Adrenal gland (tissue), 12 donors: ENCODE measurements around the gene IRX6. TPM values are rescaled to one million over a fixed set of nuclear protein-coding genes. Genes with fewer than 3 reads are reported as not detected.

Source experiments
- DNase-seq, 7 donors: peaks; one replicate each; pipeline ENCODE4 v3.0.0-alpha.2; 2019 to 2020
- H3K27ac ChIP-seq, 5 donors: fragments of 200-600 bp; sonication (generic) in 4 of 5; 1 replicate in 3 of 5; 2 replicates in 2 of 5; pipeline versions ENCODE4 v1.5.1 to v1.8.0; 2016 to 2020; ENCODE audit warnings: mild to moderate bottlenecking in 1 of 5
- H3K27me3 ChIP-seq: fragments of 200-600 bp; 2 replicates; pipeline ENCODE4 v1.8.0; 2021
- H3K36me3 ChIP-seq, 2 donors: fragments of 200-600 bp; replicated peaks in 1 of 2; 1 replicate in 1 of 2; 2 replicates in 1 of 2; pipeline versions ENCODE4 v1.5.1 to v1.8.0; 2018 to 2022
- H3K4me1 ChIP-seq, 2 donors: fragments of 200-600 bp; replicated peaks in 1 of 2; 1 replicate in 1 of 2; 2 replicates in 1 of 2; pipeline versions ENCODE4 v1.5.1 to v1.8.0; 2018 to 2021
- H3K4me3 ChIP-seq, 4 donors: fragments of 200-600 bp; sonication (generic) in 3 of 4; one replicate each; pipeline ENCODE4 v1.5.1; 2016 to 2018
- H3K9me3 ChIP-seq, 3 donors: fragments of 200-600 bp; sonication (generic) in 1 of 3; replicated peaks in 1 of 3; 1 replicate in 2 of 3; 2 replicates in 1 of 3; pipeline versions ENCODE4 v1.5.1 to v1.8.0; 2016 to 2021
- POLR2A ChIP-seq, 2 donors: fragments of 450-650 bp; IDR thresholded peaks; one replicate each; pipeline ENCODE4 v1.6.1; 2017; ENCODE audit warnings: antibody characterized with exemption in 2 of 2, mild to moderate bottlenecking in 2 of 2, moderate library complexity in 1 of 2
- WGBS, 4 donors: extraction: QIAGEN DNeasy Blood & Tissue Kit in 2 of 4; methylation state at CpG; one replicate each; pipeline versions ENCODE4 v1.1.5 to v1.1.7; 2013 to 2017; 5-methylcytosine and 5-hydroxymethylcytosine counted together
- intact Hi-C, 2 donors: fragments of 100-400 bp; cut with DNase I; formaldehyde crosslinking; loops; one replicate each; pipeline versions ENCODE4 v1.14.1 to v1.15.0; 2022 to 2023
- polyA plus RNA-seq, 3 donors: library from polyadenylated mRNA; stranded (reverse); fragments of 200-250 nt in 2 of 3; fragments of 350-450 nt in 1 of 3; fragmentation: Illumina TruSeq in 1 of 3; extraction: RNeasy Lipid Tissue Mini Kit (QIAGEN cat#74804) in 1 of 3; gene quantifications; one replicate each; pipeline ENCODE4 v1.2.3, GENCODE V29; 2013 to 2014
- total RNA-seq, 9 donors: library from RNA; depleted of rRNA in 4 of 9; stranded (reverse); fragments of >200 nt in 4 of 9; fragments of 120-200 nt in 1 of 9; fragmentation: NEBNext Ultra II Directional in 1 of 9; extraction: Animal tissue kit (Norgen Biotek cat#: 25700) in 1 of 9; gene quantifications; one replicate each; pipeline versions ENCODE4 v1.1.0 to v1.2.4, GENCODE V29; 2013 to 2023
- TF ChIP-seq, protein P1 (sequence below), 6 experiments: fragments of 450-650 bp in 4 of 6; fragments of 200-600 bp in 2 of 6; sonication (generic) in 1 of 6; IDR thresholded peaks; 1 replicate in 5 of 6; 2 replicates in 1 of 6; pipeline versions ENCODE4 v1.5.1 to v1.8.0; 2016 to 2021; ENCODE audit warnings: antibody characterized with exemption in 6 of 6, mild to moderate bottlenecking in 2 of 6, moderate library complexity in 1 of 6
- donor health status: healthy with polysubstance abuse.
- donor health status: Bipolar disorder and iron deficiency.
- donor health status: DM: yes; HTN: yes; CAD: no.
- donor health status: DM: no; HTN: no; CAD: no.
- donor health status: DM: no; HTN: no; CAD: no.
- donor health status: DM: yes; HTN: yes; CAD: no.

The IRX6 gene
- total and polyA plus RNA-seq, 12 donors, result 0.13 to 0.61 TPM; not detected in 10

DNA sequence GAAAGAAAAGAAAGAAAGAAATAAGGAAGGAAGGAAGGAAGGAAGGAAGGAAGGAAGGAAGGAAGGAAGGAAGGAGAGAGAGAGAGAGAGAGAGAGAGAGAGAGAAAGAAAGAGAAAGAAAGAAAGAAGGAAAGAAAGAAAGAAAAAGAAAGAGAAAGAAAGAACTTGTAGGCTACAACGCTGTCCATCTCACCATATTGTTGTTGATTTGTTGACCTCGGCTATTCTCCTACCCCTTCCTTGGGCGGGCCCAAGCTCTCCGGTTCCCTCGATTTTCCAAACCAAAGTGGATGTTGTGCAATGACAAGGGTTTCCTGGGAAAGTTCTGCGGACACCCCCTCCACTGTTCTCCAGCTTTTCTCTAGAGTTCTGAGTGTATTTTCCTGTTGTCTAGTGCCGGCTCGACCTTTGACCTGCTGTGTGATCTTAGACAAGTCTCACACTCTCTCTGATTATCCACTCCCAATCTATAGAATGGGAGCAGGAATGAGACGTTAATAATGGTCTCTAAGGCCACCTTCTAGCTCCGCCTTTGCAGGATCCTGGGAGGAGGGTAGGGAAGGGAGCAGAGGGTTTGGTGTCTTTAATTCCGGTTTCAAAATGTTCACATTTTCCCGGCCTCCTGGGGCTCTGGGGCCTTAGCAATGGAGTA is 1.6 kb downstream of the IRX6 start:
- WGBS, 4 donors, result 11 to 12% (median 12%) methylated on average over 12 of the region's 12 CpGs
- no peak overlapping the region for H3K27ac ChIP-seq
- peaks cover 58% of the 10 kb centered on the region for H3K27me3 ChIP-seq
- H3K4me3 ChIP-seq, result no peak overlapping the region
- H3K36me3 ChIP-seq, result no peaks in the 10 kb centered on the region
- DNase-seq, result peak in 1 of 7 donors; percentile 14
- H3K9me3 ChIP-seq, result no peaks in the 10 kb centered on the region
- intact Hi-C loops, result no loop called here
- H3K4me1 ChIP-seq, result no peaks in the 10 kb centered on the region
- no peak for TF ChIP-seq POLR2A (IDR thresholded peaks at IDR 0.05)
- TF ChIP-seq, protein P1, sequence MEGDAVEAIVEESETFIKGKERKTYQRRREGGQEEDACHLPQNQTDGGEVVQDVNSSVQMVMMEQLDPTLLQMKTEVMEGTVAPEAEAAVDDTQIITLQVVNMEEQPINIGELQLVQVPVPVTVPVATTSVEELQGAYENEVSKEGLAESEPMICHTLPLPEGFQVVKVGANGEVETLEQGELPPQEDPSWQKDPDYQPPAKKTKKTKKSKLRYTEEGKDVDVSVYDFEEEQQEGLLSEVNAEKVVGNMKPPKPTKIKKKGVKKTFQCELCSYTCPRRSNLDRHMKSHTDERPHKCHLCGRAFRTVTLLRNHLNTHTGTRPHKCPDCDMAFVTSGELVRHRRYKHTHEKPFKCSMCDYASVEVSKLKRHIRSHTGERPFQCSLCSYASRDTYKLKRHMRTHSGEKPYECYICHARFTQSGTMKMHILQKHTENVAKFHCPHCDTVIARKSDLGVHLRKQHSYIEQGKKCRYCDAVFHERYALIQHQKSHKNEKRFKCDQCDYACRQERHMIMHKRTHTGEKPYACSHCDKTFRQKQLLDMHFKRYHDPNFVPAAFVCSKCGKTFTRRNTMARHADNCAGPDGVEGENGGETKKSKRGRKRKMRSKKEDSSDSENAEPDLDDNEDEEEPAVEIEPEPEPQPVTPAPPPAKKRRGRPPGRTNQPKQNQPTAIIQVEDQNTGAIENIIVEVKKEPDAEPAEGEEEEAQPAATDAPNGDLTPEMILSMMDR (IDR thresholded peaks at IDR 0.05), result no peak

DNA sequence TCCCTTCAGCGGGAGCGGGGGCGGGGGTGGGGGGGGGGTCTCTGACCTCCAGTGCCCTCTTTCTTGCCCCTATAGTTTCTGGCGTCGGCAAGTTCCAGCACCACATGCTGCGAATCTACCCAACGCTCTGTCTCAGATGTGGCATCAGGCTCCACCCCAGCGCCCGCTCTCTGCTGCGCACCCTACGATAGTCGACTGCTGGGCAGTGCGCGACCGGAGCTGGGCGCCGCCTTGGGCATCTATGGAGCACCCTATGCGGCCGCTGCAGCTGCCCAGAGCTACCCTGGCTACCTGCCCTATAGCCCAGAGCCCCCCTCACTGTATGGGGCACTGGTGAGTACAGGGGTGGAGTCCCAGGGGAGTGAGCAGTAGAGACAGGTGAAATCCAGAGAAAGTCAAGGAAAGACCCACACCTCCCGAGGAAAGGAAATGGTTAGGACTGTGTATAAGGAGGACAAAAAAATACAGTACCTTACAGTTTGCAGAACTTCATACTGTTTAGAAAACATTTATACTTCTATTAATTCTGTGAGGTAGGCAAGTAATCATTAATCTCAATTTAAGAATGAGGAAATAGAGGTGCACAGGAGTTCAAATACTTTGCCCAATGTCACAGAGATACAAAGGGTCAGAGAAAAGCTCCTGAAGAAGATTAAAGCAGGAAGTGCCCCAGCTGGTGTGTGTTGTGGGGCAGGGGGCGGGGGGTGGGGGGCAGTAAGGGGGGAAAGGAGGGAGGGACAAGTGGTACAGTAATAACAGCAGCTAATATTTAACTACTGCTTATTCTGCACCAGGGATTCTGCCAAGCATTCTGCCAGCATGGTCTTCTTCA is 2.5 kb downstream of the IRX6 start:
- intact Hi-C loops, result no loop called here
- H3K27me3 ChIP-seq, result peaks cover 66% of the 10 kb centered on the region

DNA sequence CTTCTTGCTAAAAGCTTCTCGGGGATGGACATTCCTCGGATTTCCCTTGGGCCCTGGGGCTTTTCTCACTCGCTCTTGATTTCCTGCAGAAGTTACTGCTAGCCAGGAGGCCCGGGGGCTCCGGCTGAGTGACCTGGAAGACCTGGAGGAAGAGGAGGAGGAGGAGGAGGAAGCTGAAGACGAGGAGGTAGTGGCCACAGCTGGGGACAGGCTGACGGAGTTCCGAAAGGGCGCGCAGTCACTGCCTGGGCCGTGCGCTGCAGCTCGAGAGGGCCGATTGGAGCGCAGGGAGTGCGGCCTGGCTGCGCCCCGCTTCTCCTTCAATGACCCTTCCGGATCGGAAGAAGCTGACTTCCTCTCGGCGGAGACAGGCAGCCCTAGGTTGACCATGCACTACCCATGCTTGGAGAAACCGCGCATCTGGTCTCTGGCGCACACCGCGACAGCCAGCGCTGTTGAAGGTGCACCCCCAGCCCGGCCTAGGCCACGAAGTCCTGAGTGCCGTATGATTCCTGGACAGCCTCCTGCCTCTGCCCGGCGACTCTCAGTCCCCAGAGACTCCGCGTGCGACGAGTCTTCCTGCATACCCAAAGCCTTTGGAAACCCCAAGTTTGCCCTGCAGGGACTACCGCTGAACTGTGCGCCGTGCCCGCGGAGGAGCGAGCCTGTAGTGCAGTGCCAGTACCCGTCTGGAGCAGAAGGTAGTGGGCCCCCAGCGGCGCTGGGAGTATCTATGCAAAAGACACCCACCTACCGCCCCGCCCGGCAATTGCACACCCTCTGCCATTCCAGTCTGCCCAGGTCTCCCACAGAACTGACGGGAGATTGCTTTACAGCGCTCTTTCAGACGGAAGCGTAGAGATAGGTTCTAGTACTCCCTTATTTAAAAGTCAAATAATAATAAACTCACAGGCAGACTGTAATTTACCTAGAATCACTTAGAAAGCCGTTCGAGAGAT is 4.9 kb downstream of the IRX6 start:
- no peak overlapping the region for H3K4me3 ChIP-seq
- H3K27me3 ChIP-seq, result peaks cover 60% of the 10 kb centered on the region
- H3K4me1 ChIP-seq, result no peaks in the 10 kb centered on the region
- 6 to 11% (median 9%) methylated on average over 33 to 55 of the region's 55 CpGs for WGBS, 4 donors
- no peak for DNase-seq
- no peaks in the 10 kb centered on the region for H3K9me3 ChIP-seq
- intact Hi-C loops, result no loop called here
- TF ChIP-seq, protein P1 (IDR thresholded peaks at IDR 0.05), result no peak
- no peak for TF ChIP-seq POLR2A (IDR thresholded peaks at IDR 0.05)
- no peaks in the 10 kb centered on the region for H3K36me3 ChIP-seq
- H3K27ac ChIP-seq, result no peak overlapping the region

More for the DNA sequence above, 2.5 kb downstream of the IRX6 start:
- WGBS, 4 donors, result 11 to 15% (median 13%) methylated on average over 5 to 21 of the region's 21 CpGs
- Histone ChIP-seq H3K4me1 (no peaks in the 10 kb centered on the region), H3K36me3 (no peaks in the 10 kb centered on the region), H3K27ac (no peak overlapping the region), H3K9me3 (no peaks in the 10 kb centered on the region), H3K4me3 (no peak overlapping the region)
- no peak for TF ChIP-seq POLR2A (IDR thresholded peaks at IDR 0.05)
- TF ChIP-seq, protein P1 (IDR thresholded peaks at IDR 0.05), result no peak
- no peak for DNase-seq
